ENCODE measurements around the gene CATSPER1. TPM values are rescaled to one million over a fixed set of nuclear protein-coding genes. Genes with fewer than 3 reads are reported as not detected.

CATSPER1 gene
- total RNA-seq, 1 experiment from 2014 or later: 2.4 TPM

DNA sequence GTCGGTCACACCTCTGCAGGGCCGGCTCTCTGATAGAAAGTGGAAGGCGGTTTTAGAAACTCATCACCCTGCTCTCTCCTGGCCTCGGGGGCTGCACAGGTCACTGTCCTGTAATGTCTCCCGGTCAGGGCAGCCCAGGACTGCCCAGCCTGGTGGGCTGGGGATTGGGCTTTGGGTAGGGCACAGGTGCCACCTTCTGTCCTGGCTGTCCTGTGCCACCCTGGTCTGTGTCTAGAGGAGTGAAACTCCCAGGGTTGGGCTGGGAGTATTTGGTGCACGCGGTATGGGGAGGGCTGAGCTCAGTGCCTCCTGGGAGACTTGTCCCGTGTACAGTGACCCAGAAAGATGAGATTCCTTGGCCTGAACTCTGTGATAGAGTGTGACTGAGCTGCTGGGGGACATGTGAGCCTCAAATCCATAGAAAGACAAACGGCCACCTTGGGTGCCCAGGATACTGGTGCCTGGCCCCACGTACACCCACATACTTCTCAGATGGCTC lies 47.0 kb downstream of the CATSPER1 start:
- no peaks in the 10 kb centered on the region for H3K27me3 ChIP-seq (ENCODE audit: insufficient read depth, low read length)
- BruUV-seq (replicated peaks): no TSS peak
- TF ChIP-seq EZH2phosphoT487 (IDR thresholded peaks at IDR 0.05; ENCODE audit: borderline replicate concordance) (no peak), EZH2 (IDR thresholded peaks at IDR 0.05) (no peak), ZFX (IDR thresholded peaks at IDR 0.05) (no peak), TCF7L2 (IDR thresholded peaks at IDR 0.05; ENCODE audit: borderline replicate concordance, extremely low read depth, insufficient read depth, insufficient read length) (no peak)
- no peak overlapping the region for H3K27ac ChIP-seq (ENCODE audit: low read depth, low read length)
- H3K9me2 ChIP-seq (ENCODE audit: insufficient read depth): no peaks in the 10 kb centered on the region
- H3K9me3 ChIP-seq (ENCODE audit: control insufficient read depth in 1 of 2, insufficient read depth in 1 of 2, low read depth in 1 of 2, low read length in 2 of 2): no peaks in the 10 kb centered on the region
- intact Hi-C loops (cut with micrococcal nuclease): no loop called here
- no peak for ATAC-seq
- DNase-seq (ENCODE audit: low read depth, low spot score): no peak
- no peaks in the 10 kb centered on the region for H4K20me1 ChIP-seq (ENCODE audit: insufficient read depth)
- ChIA-PET RAD21 (ENCODE audit: low non-redundant PET in 1 of 2, low total read pairs in 2 of 2, uncharacterized antibody in 2 of 2, unreplicated experiment in 2 of 2) (no interaction called here), CTCF (interaction anchor here (1.3 kb wide), 1 partner anchor 9 kb away, joined by 3 read pairs; no protein-coding TSS in a partner anchor), POLR2A (no interaction called here)
- H2AFZ ChIP-seq (ENCODE audit: low read depth, low read length, poor library complexity, severe bottlenecking): no peak overlapping the region
- H3K4me2 ChIP-seq (ENCODE audit: low read length): no peak overlapping the region
- no peak overlapping the region for H3K9ac ChIP-seq (ENCODE audit: low read length)
- H3K79me2 ChIP-seq (ENCODE audit: insufficient read depth, low read length): no peaks in the 10 kb centered on the region
- no peak overlapping the region for H3K4me3 ChIP-seq (replicated peaks in 1 of 2; ENCODE audit: low read depth in 1 of 2, low read length in 2 of 2)
- H3K4me1 ChIP-seq (ENCODE audit: control insufficient read depth in 1 of 2, insufficient read depth in 2 of 2, low read length in 2 of 2): no peaks in the 10 kb centered on the region
- H3K36me3 ChIP-seq (ENCODE audit: control insufficient read depth in 1 of 2, insufficient read depth in 2 of 2, low read length in 2 of 2): peaks cover 0 to 4% of the 10 kb centered on the region in 2 experiments; a peak in 1 of 4 replicates

DNA sequence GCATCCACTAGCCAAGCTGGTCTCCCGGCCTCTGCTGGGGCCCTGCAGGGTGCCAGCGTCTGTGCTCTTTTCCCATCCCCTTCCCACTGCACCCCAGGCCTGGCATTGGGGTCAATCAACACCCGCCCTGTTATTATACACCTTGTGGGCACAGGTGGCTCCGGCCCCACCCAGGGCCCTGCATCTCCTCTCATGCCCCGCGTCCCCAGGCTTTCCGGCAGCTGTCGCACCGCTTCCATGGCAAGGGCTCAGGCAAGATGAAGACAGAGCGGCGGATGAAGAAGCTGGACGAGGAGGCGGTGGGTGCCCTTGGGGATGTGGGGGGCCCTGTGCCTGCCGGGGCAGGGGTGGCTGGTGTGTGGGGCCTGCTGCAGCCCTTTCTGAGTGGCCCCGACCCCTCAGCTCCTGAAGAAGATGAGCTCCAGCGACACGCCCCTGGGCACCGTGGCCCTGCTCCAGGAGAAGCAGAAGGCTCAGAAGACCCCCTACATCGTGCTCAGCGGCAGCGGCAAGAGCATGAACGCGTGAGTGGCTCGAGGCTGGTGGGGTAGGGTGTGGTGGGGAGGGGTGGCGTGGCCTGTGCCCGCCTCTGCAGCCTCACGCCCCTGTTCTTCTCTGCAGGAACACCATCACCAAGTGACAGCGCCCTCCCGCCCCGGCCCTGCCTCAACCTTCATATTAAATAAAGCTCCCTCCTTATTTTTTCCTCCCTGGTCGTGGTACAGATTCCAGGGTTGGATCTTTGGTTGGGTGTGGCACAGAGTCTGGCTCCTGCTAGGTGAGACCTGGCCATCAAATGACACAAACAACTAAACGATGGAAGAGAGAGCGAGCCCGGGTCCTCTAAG lies 47.7 kb downstream of the CATSPER1 start:
- no TSS peak for BruUV-seq (replicated peaks)
- no peaks in the 10 kb centered on the region for H3K79me2 ChIP-seq (ENCODE audit: insufficient read depth, low read length)
- H3K4me2 ChIP-seq (ENCODE audit: low read length): no peak overlapping the region
- no peak for ATAC-seq
- H3K27ac ChIP-seq (ENCODE audit: low read depth, low read length): no peak overlapping the region
- TF ChIP-seq TCF7L2 (IDR thresholded peaks at IDR 0.05; ENCODE audit: borderline replicate concordance, extremely low read depth, insufficient read depth, insufficient read length) (no peak), EGR1 (IDR thresholded peaks at IDR 0.05; ENCODE audit: low read depth) (no peak)
- intact Hi-C loops (cut with micrococcal nuclease): no loop called here
- no peaks in the 10 kb centered on the region for H3K27me3 ChIP-seq (ENCODE audit: insufficient read depth, low read length)
- H3K9ac ChIP-seq (ENCODE audit: low read length): no peak overlapping the region
- H3K4me3 ChIP-seq (replicated peaks in 1 of 2; ENCODE audit: low read depth in 1 of 2, low read length in 2 of 2): no peak overlapping the region
- DNase-seq (ENCODE audit: low read depth, low spot score): no peak
- H3K9me3 ChIP-seq (ENCODE audit: control insufficient read depth in 1 of 2, insufficient read depth in 1 of 2, low read depth in 1 of 2, low read length in 2 of 2): no peaks in the 10 kb centered on the region
- no peaks in the 10 kb centered on the region for H3K4me1 ChIP-seq (ENCODE audit: control insufficient read depth in 1 of 2, insufficient read depth in 2 of 2, low read length in 2 of 2)
- peaks cover 2 to 4% of the 10 kb centered on the region in 2 experiments; a peak in 2 of 4 replicates for H3K36me3 ChIP-seq (ENCODE audit: control insufficient read depth in 1 of 2, insufficient read depth in 2 of 2, low read length in 2 of 2)
- RAD21 ChIA-PET (ENCODE audit: low non-redundant PET in 1 of 2, low total read pairs in 2 of 2, uncharacterized antibody in 2 of 2, unreplicated experiment in 2 of 2): no interaction called here
- no peaks in the 10 kb centered on the region for H4K20me1 ChIP-seq (ENCODE audit: insufficient read depth)
- CTCF ChIA-PET: interaction anchor here (1.3 kb wide), 1 partner anchor 10 kb away, joined by 3 read pairs; no protein-coding TSS in a partner anchor
- no peaks in the 10 kb centered on the region for H3K9me2 ChIP-seq (ENCODE audit: insufficient read depth)
- H2AFZ ChIP-seq (ENCODE audit: low read depth, low read length, poor library complexity, severe bottlenecking): no peak overlapping the region
- POLR2A ChIA-PET: no interaction called here

All from HCT116 (cell line).